ENCODE results near the gene CHCT1. TPM values are rescaled to one million over a fixed set of nuclear protein-coding genes. Genes with fewer than 3 reads are reported as not detected.

CHCT1 gene
- total RNA-seq, 2 experiments from 2014 or later, result not detected

- no peak overlapping the region for H3K27ac ChIP-seq (ENCODE audit: low read depth, low read length, poor library complexity, severe bottlenecking)
- intact Hi-C loops (cut with micrococcal nuclease; ENCODE audit: unreplicated experiment), result no loop called here
- no peaks in the 10 kb centered on the region for H3K9me3 ChIP-seq (ENCODE audit: low read length)
- ChIA-PET POLR2A (no interaction called here), CTCF (ENCODE audit: unreplicated experiment) (no interaction called here)
- no peak for TF ChIP-seq EZH2phosphoT487 (IDR thresholded peaks at IDR 0.05; ENCODE audit: borderline replicate concordance, low read depth, low read length)
- no peak for TF ChIP-seq CTCF (conservative IDR thresholded peaks at IDR 0.05; ENCODE audit: low read length)
- no peak overlapping the region for H2AFZ ChIP-seq (ENCODE audit: low read length)
- no peak overlapping the region for H3K4me3 ChIP-seq (ENCODE audit: low read depth, low read length, poor library complexity, severe bottlenecking)
- no TSS peak for BruUV-seq (replicated peaks)
- peaks cover 70% of the 10 kb centered on the region for H3K36me3 ChIP-seq (ENCODE audit: insufficient read depth, low read length)
- H3K9me2 ChIP-seq (ENCODE audit: insufficient read depth, low read length), result no peaks in the 10 kb centered on the region
- no peak for DNase-seq (ENCODE audit: low spot score)
- no peak overlapping the region for H3K4me2 ChIP-seq (ENCODE audit: low read length)
- H3K4me1 ChIP-seq (ENCODE audit: insufficient read depth, low read length, poor library complexity, severe bottlenecking), result no peaks in the 10 kb centered on the region
- H3K79me2 ChIP-seq (ENCODE audit: insufficient read depth, low read depth, low read length), result no peaks in the 10 kb centered on the region
- H4K20me1 ChIP-seq (ENCODE audit: insufficient read depth, low read length), result no peaks in the 10 kb centered on the region
Measured at GRCh38 chr17:60451965-60452364, 29.7 kb downstream of the CHCT1 start.

- no TSS peak for BruUV-seq (replicated peaks)
- no peak overlapping the region for H3K4me3 ChIP-seq (ENCODE audit: low read depth, low read length, poor library complexity, severe bottlenecking)
- H3K79me2 ChIP-seq (ENCODE audit: insufficient read depth, low read depth, low read length), result no peaks in the 10 kb centered on the region
- H3K9me3 ChIP-seq (ENCODE audit: low read length), result no peaks in the 10 kb centered on the region
- TF ChIP-seq CTCF (conservative IDR thresholded peaks at IDR 0.05; ENCODE audit: low read length), result no peak
- no peak for TF ChIP-seq EZH2phosphoT487 (IDR thresholded peaks at IDR 0.05; ENCODE audit: borderline replicate concordance, low read depth, low read length)
- no peak for DNase-seq (ENCODE audit: low spot score)
- peaks cover 78% of the 10 kb centered on the region for H3K36me3 ChIP-seq (ENCODE audit: insufficient read depth, low read length)
- ChIA-PET POLR2A (no interaction called here), CTCF (ENCODE audit: unreplicated experiment) (no interaction called here)
- intact Hi-C loops (cut with micrococcal nuclease; ENCODE audit: unreplicated experiment), result no loop called here
- no peaks in the 10 kb centered on the region for H3K4me1 ChIP-seq (ENCODE audit: insufficient read depth, low read length, poor library complexity, severe bottlenecking)
- H3K9me2 ChIP-seq (ENCODE audit: insufficient read depth, low read length), result no peaks in the 10 kb centered on the region
- H2AFZ ChIP-seq (ENCODE audit: low read length), result no peak overlapping the region
- H3K27ac ChIP-seq (ENCODE audit: low read depth, low read length, poor library complexity, severe bottlenecking), result no peak overlapping the region
- no peak overlapping the region for H3K4me2 ChIP-seq (ENCODE audit: low read length)
- H4K20me1 ChIP-seq (ENCODE audit: insufficient read depth, low read length), result no peaks in the 10 kb centered on the region
Measured at GRCh38 chr17:60455378-60455777, 33.1 kb downstream of the CHCT1 start.

GRCh38 chr17:60457148-60457547 lies 34.9 kb downstream of the CHCT1 start:
- ChIA-PET POLR2A (no interaction called here), CTCF (ENCODE audit: unreplicated experiment) (no interaction called here)
- Histone ChIP-seq H3K4me2 (ENCODE audit: low read length) (no peak overlapping the region), H3K36me3 (ENCODE audit: insufficient read depth, low read length) (peaks cover 84% of the 10 kb centered on the region), H3K9me2 (ENCODE audit: insufficient read depth, low read length) (no peaks in the 10 kb centered on the region), H4K20me1 (ENCODE audit: insufficient read depth, low read length) (no peaks in the 10 kb centered on the region), H3K4me3 (ENCODE audit: low read depth, low read length, poor library complexity, severe bottlenecking) (no peak overlapping the region), H2AFZ (ENCODE audit: low read length) (no peak overlapping the region), H3K27ac (ENCODE audit: low read depth, low read length, poor library complexity, severe bottlenecking) (no peak overlapping the region), H3K9me3 (ENCODE audit: low read length) (no peaks in the 10 kb centered on the region), H3K79me2 (ENCODE audit: insufficient read depth, low read depth, low read length) (no peaks in the 10 kb centered on the region), H3K4me1 (ENCODE audit: insufficient read depth, low read length, poor library complexity, severe bottlenecking) (no peaks in the 10 kb centered on the region)
- BruUV-seq (replicated peaks), result no TSS peak
- TF ChIP-seq EZH2phosphoT487 (IDR thresholded peaks at IDR 0.05; ENCODE audit: borderline replicate concordance, low read depth, low read length) (no peak), CTCF (conservative IDR thresholded peaks at IDR 0.05; ENCODE audit: low read length) (no peak)
- DNase-seq (ENCODE audit: low spot score), result no peak
- intact Hi-C loops (cut with micrococcal nuclease; ENCODE audit: unreplicated experiment), result no loop called here
